Left renal cortex interstitium (tissue), 4 donors: ENCODE results near the gene PPM1H. TPM values are rescaled to one million over a fixed set of nuclear protein-coding genes. Genes with fewer than 3 reads are reported as not detected.
"Not testable (repeated sequence)": the region's sequence is repeated elsewhere in the genome, so short reads cannot be mapped to it uniquely, and the experiment has no call there.

Experiments
- DNase-seq, 4 donors: peaks; one replicate each; pipeline ENCODE4 v3.0.0-alpha.2; 2013; ENCODE audit warnings: low read depth in 4 of 4, low spot score in 2 of 4, missing footprints in 1 of 4
- polyA plus RNA-seq, 4 donors: library from polyadenylated mRNA; unstranded; fragments of 120-200 nt; gene quantifications; one replicate each; pipeline ENCODE4 v1.2.1, GENCODE V29; 2013; ENCODE audit not compliant: insufficient read length in 4 of 4

PPM1H gene
- polyA plus RNA-seq, 4 donors: 26.2 to 27.8 (median 27.0) TPM

GRCh38 chr12:62948123-62948522, 13.2 kb upstream of the PPM1H start:
- no peak for DNase-seq

GRCh38 chr12:62947364-62947763, 12.4 kb upstream of the PPM1H start:
- DNase-seq: no peak

- DNase-seq: no peak
Measured at GRCh38 chr12:62943779-62944395, 8.9 kb upstream of the PPM1H start.

- DNase-seq: not testable (repeated sequence)
Measured at GRCh38 chr12:62942316-62942715, 7.4 kb upstream of the PPM1H start.

- DNase-seq: no peak
Measured at GRCh38 chr12:62934239-62934798, 631 bp downstream of the PPM1H start.

GRCh38 chr12:62933602-62934238, 1.2 kb downstream of the PPM1H start:
- DNase-seq: no peak

GRCh38 chr12:62933220-62933601, 1.7 kb downstream of the PPM1H start:
- no peak for DNase-seq

GRCh38 chr12:62931477-62931876, 3.5 kb downstream of the PPM1H start:
- DNase-seq: no peak

GRCh38 chr12:62930546-62931425, 4.2 kb downstream of the PPM1H start:
- DNase-seq: no peak

- no peak for DNase-seq
Measured at GRCh38 chr12:62928632-62929031, 6.3 kb downstream of the PPM1H start.

GRCh38 chr12:62925680-62926079, 9.3 kb downstream of the PPM1H start:
- no peak for DNase-seq

- DNase-seq: no peak
Measured at GRCh38 chr12:62924084-62924483, 10.9 kb downstream of the PPM1H start.

GRCh38 chr12:62922539-62922938, 12.4 kb downstream of the PPM1H start:
- DNase-seq: no peak

GRCh38 chr12:62919838-62920237, 15.1 kb downstream of the PPM1H start:
- no peak for DNase-seq

- DNase-seq: no peak
Measured at GRCh38 chr12:62917926-62918325, 17.0 kb downstream of the PPM1H start.

- DNase-seq: no peak
Measured at GRCh38 chr12:62916632-62917425, 18.1 kb downstream of the PPM1H start.

- DNase-seq: no peak
Measured at GRCh38 chr12:62915204-62915529, 19.8 kb downstream of the PPM1H start.

GRCh38 chr12:62914443-62915203, 20.3 kb downstream of the PPM1H start:
- no peak for DNase-seq

- DNase-seq: no peak
Measured at GRCh38 chr12:62913380-62913779, 21.6 kb downstream of the PPM1H start.

- no peak for DNase-seq
Measured at GRCh38 chr12:62912644-62913043, 22.3 kb downstream of the PPM1H start.
